ENCODE data around the gene TUT4.

Gene TUT4

DNA sequence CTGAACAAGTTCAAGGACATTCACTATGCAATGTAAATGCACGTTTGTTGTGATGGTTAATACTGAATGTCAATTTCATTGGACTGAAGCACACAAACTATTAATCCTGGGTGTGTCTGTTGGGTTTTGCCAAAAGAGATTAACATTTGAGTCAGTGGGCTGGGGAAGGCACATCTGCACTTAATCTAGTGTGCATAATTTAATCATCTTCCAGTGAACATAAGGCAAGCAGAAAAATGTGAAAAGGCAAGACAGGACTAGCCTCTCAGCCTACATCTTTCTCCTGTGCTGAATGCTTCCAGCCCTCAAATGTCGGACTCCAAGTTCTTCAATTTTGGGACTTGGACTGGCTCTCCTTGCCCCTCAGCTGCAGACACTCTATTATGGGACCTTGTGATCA is 108.4 kb downstream of the TUT4 start:
- no peak for DNase-seq
- TF ChIP-seq, protein P1, sequence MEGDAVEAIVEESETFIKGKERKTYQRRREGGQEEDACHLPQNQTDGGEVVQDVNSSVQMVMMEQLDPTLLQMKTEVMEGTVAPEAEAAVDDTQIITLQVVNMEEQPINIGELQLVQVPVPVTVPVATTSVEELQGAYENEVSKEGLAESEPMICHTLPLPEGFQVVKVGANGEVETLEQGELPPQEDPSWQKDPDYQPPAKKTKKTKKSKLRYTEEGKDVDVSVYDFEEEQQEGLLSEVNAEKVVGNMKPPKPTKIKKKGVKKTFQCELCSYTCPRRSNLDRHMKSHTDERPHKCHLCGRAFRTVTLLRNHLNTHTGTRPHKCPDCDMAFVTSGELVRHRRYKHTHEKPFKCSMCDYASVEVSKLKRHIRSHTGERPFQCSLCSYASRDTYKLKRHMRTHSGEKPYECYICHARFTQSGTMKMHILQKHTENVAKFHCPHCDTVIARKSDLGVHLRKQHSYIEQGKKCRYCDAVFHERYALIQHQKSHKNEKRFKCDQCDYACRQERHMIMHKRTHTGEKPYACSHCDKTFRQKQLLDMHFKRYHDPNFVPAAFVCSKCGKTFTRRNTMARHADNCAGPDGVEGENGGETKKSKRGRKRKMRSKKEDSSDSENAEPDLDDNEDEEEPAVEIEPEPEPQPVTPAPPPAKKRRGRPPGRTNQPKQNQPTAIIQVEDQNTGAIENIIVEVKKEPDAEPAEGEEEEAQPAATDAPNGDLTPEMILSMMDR (IDR thresholded peaks at IDR 0.05) = no peak
- intact Hi-C loops (cut with DNase I; ENCODE audit: low total_unique reads) = no loop called here

DNA sequence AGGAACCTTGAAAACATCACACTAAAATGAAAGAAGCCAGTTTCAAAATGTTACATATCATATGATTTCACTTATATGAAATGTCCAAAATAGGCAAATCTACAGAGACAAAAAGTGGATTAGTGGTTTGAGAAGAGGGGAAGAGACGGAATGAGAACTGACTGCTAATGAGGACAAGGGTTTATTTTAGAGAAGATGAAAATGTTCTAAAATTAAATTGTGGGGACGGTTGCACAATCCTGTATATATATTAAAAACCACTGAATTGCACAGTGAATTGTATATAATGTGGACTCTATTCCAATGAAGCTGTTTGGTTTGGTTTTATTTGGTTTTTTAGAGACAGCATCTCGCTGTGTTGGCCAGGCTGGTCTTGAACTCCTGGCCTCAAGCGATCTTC is 112.9 kb downstream of the TUT4 start:
- Histone ChIP-seq H3K4me1 (no peaks in the 10 kb centered on the region), H3K27me3 (no peaks in the 10 kb centered on the region), H3K4me3 (no peak overlapping the region), H3K27ac (no peak overlapping the region), H3K9me3 (no peaks in the 10 kb centered on the region), H3K36me3 (peaks cover 25 to 80% (median 54%) of the 10 kb centered on the region in 3 donors)
- TF ChIP-seq, protein P1 (IDR thresholded peaks at IDR 0.05) = no peak
- intact Hi-C loops (cut with DNase I; ENCODE audit: low total_unique reads) = no loop called here
- no peak for DNase-seq

More for the DNA sequence above, 108.4 kb downstream of the TUT4 start:
- Histone ChIP-seq H3K27ac (no peak overlapping the region), H3K4me1 (no peaks in the 10 kb centered on the region), H3K36me3 (peaks cover 30 to 60% (median 31%) of the 10 kb centered on the region in 3 donors), H3K4me3 (no peak overlapping the region), H3K9me3 (no peaks in the 10 kb centered on the region), H3K27me3 (no peaks in the 10 kb centered on the region)

DNA sequence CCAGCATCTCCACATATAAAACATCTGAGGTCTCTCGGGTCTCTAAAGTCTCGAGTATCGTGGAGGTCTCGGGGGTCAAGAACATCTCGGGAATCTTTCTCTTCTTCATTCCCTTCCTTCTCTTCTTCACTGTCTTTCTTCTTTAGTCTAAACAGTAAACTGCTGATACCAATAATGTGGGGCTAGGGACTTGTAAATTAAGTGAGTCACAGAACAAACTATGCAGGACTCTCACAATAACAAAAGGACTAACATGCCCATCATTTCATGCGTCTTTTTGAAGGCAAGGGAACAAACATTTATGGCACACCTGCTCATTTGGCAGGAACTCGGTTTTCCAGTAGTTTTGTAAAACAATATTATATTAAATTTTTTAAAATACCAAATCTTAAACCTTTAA is 116.1 kb downstream of the TUT4 start:
- no peak overlapping the region for H3K27ac ChIP-seq
- intact Hi-C loops (cut with DNase I; ENCODE audit: low total_unique reads) = no loop called here
- TF ChIP-seq, protein P1 (IDR thresholded peaks at IDR 0.05) = no peak
- no peak overlapping the region for H3K4me3 ChIP-seq
- H3K27me3 ChIP-seq = no peaks in the 10 kb centered on the region
- peaks cover 21 to 79% (median 64%) of the 10 kb centered on the region in 3 donors for H3K36me3 ChIP-seq
- H3K4me1 ChIP-seq = no peaks in the 10 kb centered on the region
- DNase-seq = no peak
- no peaks in the 10 kb centered on the region for H3K9me3 ChIP-seq

DNA sequence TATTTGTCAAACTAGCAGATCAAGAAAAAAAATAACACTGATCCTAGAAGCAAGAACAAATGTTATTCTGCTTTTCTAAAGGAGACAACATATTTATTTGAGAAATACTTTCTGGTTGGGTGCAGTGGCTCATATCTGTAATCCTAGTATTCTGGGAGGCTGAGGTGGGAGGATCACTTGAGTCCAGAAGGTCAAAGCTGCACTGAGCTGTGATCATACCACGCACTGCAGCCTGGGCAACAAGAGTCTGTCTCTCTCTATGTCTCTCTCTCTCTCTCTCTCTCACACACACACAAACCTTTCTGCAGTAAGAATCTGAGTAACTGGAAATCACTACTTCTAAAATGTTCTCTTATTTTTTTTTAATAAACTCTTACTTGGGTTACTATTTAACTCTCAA is 117.2 kb downstream of the TUT4 start:
- no peak for DNase-seq
- Histone ChIP-seq H3K4me1 (no peaks in the 10 kb centered on the region), H3K9me3 (no peaks in the 10 kb centered on the region), H3K27ac (no peak overlapping the region), H3K36me3 (peaks cover 31 to 80% (median 69%) of the 10 kb centered on the region in 3 donors), H3K4me3 (no peak overlapping the region), H3K27me3 (no peaks in the 10 kb centered on the region)
- intact Hi-C loops (cut with DNase I; ENCODE audit: low total_unique reads) = no loop called here
- TF ChIP-seq, protein P1 (IDR thresholded peaks at IDR 0.05) = no peak

DNA sequence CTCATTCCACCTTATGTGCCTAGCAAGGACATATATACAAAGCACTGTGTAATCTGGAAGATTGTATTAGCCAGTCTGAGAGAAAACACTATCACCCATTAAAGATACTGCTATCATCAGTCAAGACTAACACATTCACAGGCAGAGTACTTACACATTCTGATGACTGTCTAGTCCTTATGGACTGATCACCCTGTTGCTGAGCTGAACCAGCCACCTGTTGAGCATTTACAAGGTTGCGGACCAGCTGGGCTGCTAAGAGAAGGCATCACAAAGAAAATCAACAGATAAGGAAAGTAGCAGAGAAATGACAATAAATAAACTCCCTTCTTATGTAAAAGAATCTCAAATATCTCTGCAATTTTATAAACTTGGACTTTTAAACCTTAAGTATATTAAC is 117.7 kb downstream of the TUT4 start:
- Histone ChIP-seq H3K36me3 (peaks cover 32 to 85% (median 73%) of the 10 kb centered on the region in 3 donors), H3K9me3 (no peaks in the 10 kb centered on the region), H3K27ac (no peak overlapping the region), H3K27me3 (no peaks in the 10 kb centered on the region), H3K4me3 (no peak overlapping the region), H3K4me1 (no peaks in the 10 kb centered on the region)
- no peak for DNase-seq
- TF ChIP-seq, protein P1 (IDR thresholded peaks at IDR 0.05) = no peak
- intact Hi-C loops (cut with DNase I; ENCODE audit: low total_unique reads) = no loop called here

DNA sequence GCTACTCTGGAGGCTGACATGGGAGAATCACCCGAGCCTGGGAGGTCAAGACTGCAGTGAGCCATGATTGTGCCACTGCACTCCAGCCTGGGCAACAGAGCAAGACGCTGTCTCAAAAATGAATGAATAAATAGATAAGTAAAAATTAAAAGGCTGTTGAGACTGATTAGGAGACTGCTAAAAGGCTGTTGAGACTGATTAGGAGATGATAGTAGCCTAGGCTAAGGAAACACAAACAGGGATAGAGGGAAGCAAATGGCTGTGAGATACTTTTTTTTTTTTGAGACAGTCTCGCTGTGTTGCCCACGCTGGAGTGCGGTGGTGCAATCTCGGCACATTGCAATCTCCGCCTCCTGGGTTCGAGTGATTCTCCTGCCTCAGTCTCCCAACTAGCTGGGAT is 120.1 kb downstream of the TUT4 start:
- intact Hi-C loops (cut with DNase I; ENCODE audit: low total_unique reads) = no loop called here
- no peak overlapping the region for H3K4me3 ChIP-seq
- no peaks in the 10 kb centered on the region for H3K9me3 ChIP-seq
- H3K36me3 ChIP-seq = peaks cover 42 to 89% (median 82%) of the 10 kb centered on the region in 3 donors
- no peaks in the 10 kb centered on the region for H3K4me1 ChIP-seq
- no peak overlapping the region for H3K27ac ChIP-seq
- no peak for DNase-seq
- no peaks in the 10 kb centered on the region for H3K27me3 ChIP-seq
- TF ChIP-seq, protein P1 (IDR thresholded peaks at IDR 0.05) = no peak
